Kidney epithelial cell (primary cell): Measurements from ENCODE around the gene KRTAP9-6. TPM values are rescaled to one million over a fixed set of nuclear protein-coding genes. Genes with fewer than 3 reads are reported as not detected.
"Not testable (repeated sequence)": the region's sequence is repeated elsewhere in the genome, so short reads cannot be mapped to it uniquely, and the experiment has no call there.

Experiments used
- DNase-seq: peaks from one replicate; pipeline ENCODE4 v3.0.0-alpha.2; 2010; ENCODE audit warnings: low read depth
- H3K27me3 ChIP-seq: 2 replicates; pipeline ENCODE4 v1.6.0; 2011; ENCODE audit warnings: low read length; ENCODE audit not compliant: control insufficient read depth, insufficient read depth
- H3K36me3 ChIP-seq: 2 replicates; pipeline ENCODE4 v1.5.1; 2011; ENCODE audit warnings: low read length; ENCODE audit not compliant: control insufficient read depth, insufficient read depth
- H3K4me3 ChIP-seq: 2 replicates; pipeline ENCODE4 v1.5.1; 2011; ENCODE audit warnings: low read depth, mild to moderate bottlenecking, control low read depth, low read length
- CTCF ChIP-seq: IDR thresholded peaks from 2 replicates; pipeline ENCODE4 v1.5.1; 2011; ENCODE audit warnings: mild to moderate bottlenecking, moderate library complexity, low read length, control low read depth, inconsistent platforms; ENCODE audit not compliant: insufficient read depth, poor library complexity, severe bottlenecking
- total RNA-seq: library from RNA; depleted of rRNA; stranded (reverse); fragments of >200 nt; gene quantifications from 2 replicates; pipeline ENCODE4 v1.2.3, GENCODE V29; 2015

Gene KRTAP9-6
- not detected in 2 replicates for total RNA-seq

DNA sequence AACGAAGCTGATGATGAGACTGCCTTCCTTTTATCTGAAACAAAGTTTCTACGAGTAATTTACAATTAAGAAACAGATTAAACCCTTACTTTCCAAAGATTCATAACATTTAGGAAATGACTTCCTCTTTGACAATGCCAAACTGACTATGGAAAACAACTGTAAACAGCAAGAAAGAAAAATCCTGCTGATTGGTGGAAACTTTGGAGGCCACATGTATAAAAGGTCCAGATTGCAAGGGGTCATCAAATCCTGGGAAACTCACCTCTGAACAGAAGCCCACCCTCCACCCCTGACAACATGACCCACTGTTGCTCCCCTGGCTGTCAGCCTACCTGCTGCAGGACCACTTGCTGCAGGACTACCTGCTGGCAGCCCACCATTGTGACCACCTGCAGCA lies at the start of gene KRTAP9-6:
Gene KRTAP9-6 (plus strand): TSS at position 301 of the 400 bp plus-strand sequence. CDS start 0 bp downstream, at position 301.
- Histone ChIP-seq H3K36me3 (no peaks in the 10 kb centered on the region), H3K27me3 (no peaks in the 10 kb centered on the region), H3K4me3 (no peak within 1 kb of the TSS)
- no peak for TF ChIP-seq CTCF
- no peak for DNase-seq

DNA sequence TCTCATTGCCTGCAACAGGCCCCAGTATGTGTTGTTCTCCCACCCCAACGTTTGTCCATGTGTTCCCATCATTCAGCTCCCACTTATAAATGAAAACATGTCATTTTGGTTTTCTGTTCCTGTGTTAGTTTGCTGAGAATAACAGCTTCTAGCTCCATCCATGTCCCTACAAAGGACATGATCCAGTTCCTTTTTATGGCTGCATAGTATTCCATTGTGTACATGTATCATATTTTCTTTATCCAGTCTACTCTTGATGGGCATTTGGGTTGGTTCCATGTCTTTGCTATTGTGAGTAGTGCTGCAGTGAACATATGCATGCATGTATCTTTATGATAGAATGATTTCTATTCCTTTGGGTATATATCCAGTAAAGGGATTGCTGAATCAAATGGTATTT lies 49.5 kb upstream of the KRTAP9-6 start:
- no peak for TF ChIP-seq CTCF
- no peaks in the 10 kb centered on the region for H3K36me3 ChIP-seq
- no peak for DNase-seq
- H3K4me3 ChIP-seq = no peak overlapping the region
- no peaks in the 10 kb centered on the region for H3K27me3 ChIP-seq

GRCh38 chr17:41223821-41224220 lies 41.4 kb upstream of the KRTAP9-6 start:
- DNase-seq = no peak
- Histone ChIP-seq H3K36me3 (no peaks in the 10 kb centered on the region), H3K27me3 (no peaks in the 10 kb centered on the region), H3K4me3 (no peak overlapping the region)
- no peak for TF ChIP-seq CTCF

- no peak overlapping the region for H3K4me3 ChIP-seq
- DNase-seq = no peak
- H3K27me3 ChIP-seq = no peaks in the 10 kb centered on the region
- no peaks in the 10 kb centered on the region for H3K36me3 ChIP-seq
- TF ChIP-seq CTCF = no peak
Measured at GRCh38 chr17:41226051-41226450, 39.1 kb upstream of the KRTAP9-6 start.

GRCh38 chr17:41226598-41227095 lies 38.5 kb upstream of the KRTAP9-6 start, which contains the start of gene KRTAP9-2:
KRTAP9-2 (plus strand) TSS chr17:41226648; CDS start chr17:41226655, 7 bp downstream.
- not testable (repeated sequence) for H3K4me3 ChIP-seq, H3K36me3 ChIP-seq, H3K27me3 ChIP-seq, DNase-seq

- no peak for TF ChIP-seq CTCF
- no peaks in the 10 kb centered on the region for H3K27me3 ChIP-seq
- H3K36me3 ChIP-seq = no peaks in the 10 kb centered on the region
- DNase-seq = no peak
- H3K4me3 ChIP-seq = no peak overlapping the region
Measured at GRCh38 chr17:41230094-41230493, 35.1 kb upstream of the KRTAP9-6 start.
